ENCODE measurements around the gene EEF1AKMT3. TPM values are rescaled to one million over a fixed set of nuclear protein-coding genes. Genes with fewer than 3 reads are reported as not detected.

Gene EEF1AKMT3
- 1 to 10 TPM; 1.9 to 6.7 (median 4.3) TPM for total RNA-seq

- Histone ChIP-seq H3K36me3 (no peaks in the 10 kb centered on the region), H3K27me3 (no peaks in the 10 kb centered on the region), H3K27ac (peak within 1 kb of the TSS; percentile 92 to 98 (median 94)), H3K9me3 (no peaks in the 10 kb centered on the region), H3K4me3 (peak within 1 kb of the TSS; percentile 62 to 95 (median 75)), H3K4me1 (peaks cover 9 to 23% (median 17%) of the 10 kb centered on the region in 4 donors)
- in situ Hi-C loops (cut with MboI; ENCODE audit: low pct_ligation_motif_present in 1 of 4, low pct_unique_long_range_greater_than_20kb in 1 of 4, low sequenced_read_pairs in 3 of 4) (no loop called here), intact Hi-C loops (cut with DNase I; ENCODE audit: low total_unique reads) (no loop called here)
- TF ChIP-seq EP300 (IDR thresholded peaks at IDR 0.05; ENCODE audit: low read depth): no peak
- no peak for TF ChIP-seq POLR2A (IDR thresholded peaks at IDR 0.05)
- TF ChIP-seq CTCF (IDR thresholded peaks at IDR 0.05): peak in 1 of 5 experiments; percentile 9
- TF ChIP-seq POLR2AphosphoS5 (IDR thresholded peaks at IDR 0.05): no peak
- 2 to 30% methylated on average over 4 to 63 of the region's 67 CpGs for WGBS, 2 donors (ENCODE audit: low coverage in 1 of 2)
- DNase-seq: peak; percentile 75
These were observed at the start of gene EEF1AKMT3 for GRCh38 chr12:57772429-57773322. TSS of gene EEF1AKMT3 (plus strand) at chr12:57772614. CDS start at chr12:57772725, 111 bp downstream.

DNA sequence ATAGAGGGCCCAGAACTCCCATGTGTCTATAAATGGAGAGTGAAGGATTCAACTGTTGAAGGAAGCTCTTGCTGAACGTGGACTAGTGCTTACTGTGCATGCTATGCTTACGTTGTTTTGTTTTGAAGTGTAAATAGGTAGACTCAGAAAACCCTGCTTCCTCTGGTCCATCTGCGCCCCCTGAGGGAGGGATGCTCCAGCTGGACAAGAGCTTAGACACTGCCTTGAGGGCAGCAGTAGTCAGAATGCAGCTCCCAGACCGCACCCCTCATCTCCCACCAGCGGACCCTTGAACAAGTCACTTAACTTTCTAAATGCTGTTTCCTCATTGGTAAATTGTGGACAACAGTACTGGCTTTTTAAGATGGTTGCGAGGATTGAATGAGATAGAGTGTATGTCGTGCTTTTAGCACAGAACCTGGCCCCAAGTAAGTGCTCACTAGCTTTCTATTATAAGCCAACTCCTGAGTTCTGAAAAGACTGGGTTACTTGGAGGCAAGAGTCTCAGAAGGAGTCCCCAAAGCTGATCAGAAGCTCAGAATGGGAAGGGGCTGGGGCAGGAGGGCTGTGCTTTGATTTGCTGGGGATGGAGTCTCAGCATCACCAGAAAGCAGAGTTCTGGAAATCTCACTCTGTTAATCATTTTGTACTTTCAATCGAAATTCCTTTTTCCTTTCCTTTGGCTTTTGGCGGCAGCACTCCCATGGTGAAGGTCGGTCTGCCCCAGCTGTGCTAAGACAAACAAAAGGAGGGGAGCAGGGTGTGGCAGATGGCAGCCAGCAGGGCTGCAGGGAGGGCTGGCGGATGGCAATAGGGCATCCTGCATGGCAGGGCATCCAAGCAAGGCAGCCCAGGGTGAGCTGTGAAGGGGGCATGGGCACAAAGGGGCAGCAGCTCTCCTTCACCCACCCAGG, 49.4 kb upstream of the EEF1AKMT3 start:
- intact Hi-C loops (cut with DNase I; ENCODE audit: low total_unique reads): no loop called here
- DNase-seq: no peak
- TF ChIP-seq POLR2A (IDR thresholded peaks at IDR 0.05): no peak
- TF ChIP-seq POLR2AphosphoS5 (IDR thresholded peaks at IDR 0.05): no peak
- TF ChIP-seq EP300 (IDR thresholded peaks at IDR 0.05; ENCODE audit: low read depth): no peak
- TF ChIP-seq CTCF (IDR thresholded peaks at IDR 0.05): no peak

DNA sequence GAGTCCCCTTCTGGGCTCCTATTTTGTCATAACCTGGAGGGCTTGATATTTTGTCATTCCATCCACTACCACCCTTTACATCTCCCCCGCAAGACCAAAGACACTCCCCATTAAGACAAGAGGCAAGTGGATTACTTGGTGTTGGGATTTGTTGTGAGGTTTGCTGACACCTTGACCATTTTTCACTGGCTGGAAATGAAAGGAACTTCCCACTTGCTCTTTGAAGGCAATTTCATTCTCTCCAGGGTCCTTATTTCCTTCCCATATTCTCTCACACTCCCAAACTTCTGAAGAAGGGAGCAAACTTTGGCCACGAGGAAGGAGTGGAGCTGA, 48.8 kb upstream of the EEF1AKMT3 start:
- H3K4me1 ChIP-seq: peaks cover 3 to 17% (median 9%) of the 10 kb centered on the region in 4 donors
- in situ Hi-C loops (cut with MboI; ENCODE audit: low pct_ligation_motif_present in 1 of 4, low pct_unique_long_range_greater_than_20kb in 1 of 4, low sequenced_read_pairs in 3 of 4) (no loop called here), intact Hi-C loops (cut with DNase I; ENCODE audit: low total_unique reads) (no loop called here)
- WGBS, 2 donors (ENCODE audit: low coverage in 1 of 2): 50 to 65% methylated on average over 1 to 2 of the region's 2 CpGs
- peaks cover 0 to 15% (median 5%) of the 10 kb centered on the region in 4 donors for H3K36me3 ChIP-seq
- H3K4me3 ChIP-seq: no peak overlapping the region
- H3K9me3 ChIP-seq: no peaks in the 10 kb centered on the region
- peaks cover 18% of the 10 kb centered on the region for H3K27me3 ChIP-seq
- no peak overlapping the region for H3K27ac ChIP-seq
- no peak for DNase-seq
- TF ChIP-seq EP300 (IDR thresholded peaks at IDR 0.05; ENCODE audit: low read depth): no peak
- no peak for TF ChIP-seq POLR2AphosphoS5 (IDR thresholded peaks at IDR 0.05)
- TF ChIP-seq POLR2A (IDR thresholded peaks at IDR 0.05): no peak
- no peak for TF ChIP-seq CTCF (IDR thresholded peaks at IDR 0.05)

More for the DNA sequence above, 49.4 kb upstream of the EEF1AKMT3 start:
- peaks cover 0 to 20% (median 8%) of the 10 kb centered on the region in 4 donors for H3K36me3 ChIP-seq
- H3K4me3 ChIP-seq: no peak overlapping the region
- H3K4me1 ChIP-seq: peaks cover 3 to 17% (median 9%) of the 10 kb centered on the region in 4 donors
- H3K9me3 ChIP-seq: no peaks in the 10 kb centered on the region
- WGBS, 2 donors (ENCODE audit: low coverage in 1 of 2): 26 to 62% methylated on average over 4 to 11 of the region's 11 CpGs
- peaks cover 12% of the 10 kb centered on the region for H3K27me3 ChIP-seq
- in situ Hi-C loops (cut with MboI; ENCODE audit: low pct_ligation_motif_present in 1 of 4, low pct_unique_long_range_greater_than_20kb in 1 of 4, low sequenced_read_pairs in 3 of 4): no loop called here
- no peak overlapping the region for H3K27ac ChIP-seq
